Common myeloid progenitor, CD34-positive (primary cell): ENCODE measurements around the gene ATP11A.

ENCODE experiments used
- CTCF ChIA-PET: fragments of 350-600 bp; sonication (Branson Sonifier 250); formaldehyde crosslinking; loops from one replicate; lab custom pipeline; 2021; ENCODE audit warnings: antibody characterized with exemption; lab: Charles Lee
- POLR2A ChIA-PET: fragments of 350-600 bp; sonication (Branson Sonifier 250); formaldehyde crosslinking; loops from one replicate; lab custom pipeline; 2021; ENCODE audit warnings: antibody characterized with exemption; lab: Charles Lee
- DNase-seq, 3 donors: peaks; one replicate each; pipeline versions ENCODE4 v3.0.0 to v3.0.0-alpha.2; 2013
- H3K27ac ChIP-seq, 2 experiments: 1 replicate in 1 of 2; 2 replicates in 1 of 2; pipeline ENCODE4 v1.7.0; 2013; ENCODE audit warnings: inconsistent platforms in 2 of 2, low read length in 2 of 2, mild to moderate bottlenecking in 2 of 2, low read depth in 1 of 2, moderate library complexity in 1 of 2; ENCODE audit not compliant: severe bottlenecking in 2 of 2, insufficient read depth in 1 of 2, poor library complexity in 1 of 2
- H3K27me3 ChIP-seq, 5 experiments: replicated peaks in 2 of 5; 1 replicate in 3 of 5; 2 replicates in 2 of 5; pipeline versions ENCODE4 v1.6.1 to v1.7.0; 2013; ENCODE audit warnings: low read length in 4 of 5, mild to moderate bottlenecking in 2 of 5, moderate library complexity in 2 of 5, inconsistent platforms in 1 of 5; ENCODE audit not compliant: insufficient read depth in 5 of 5, control insufficient read depth in 4 of 5
- H3K36me3 ChIP-seq, 4 experiments: 1 replicate in 2 of 4; 2 replicates in 2 of 4; pipeline versions ENCODE4 v1.6.1 to v1.7.0; 2013; ENCODE audit warnings: low read length in 3 of 4, control low read depth in 1 of 4, mild to moderate bottlenecking in 1 of 4; ENCODE audit not compliant: control insufficient read depth in 4 of 4, insufficient read depth in 4 of 4
- H3K4me1 ChIP-seq, 4 experiments: 1 replicate in 3 of 4; 2 replicates in 1 of 4; pipeline versions ENCODE4 v1.6.1 to v1.7.1; 2013; ENCODE audit warnings: low read length in 3 of 4, mild to moderate bottlenecking in 3 of 4, control low read depth in 1 of 4, inconsistent platforms in 1 of 4, moderate library complexity in 1 of 4; ENCODE audit not compliant: control insufficient read depth in 4 of 4, insufficient read depth in 4 of 4; ENCODE audit errors: control extremely low read depth in 1 of 4
- H3K4me3 ChIP-seq, 7 experiments: 1 replicate in 4 of 7; 2 replicates in 3 of 7; pipeline versions ENCODE4 v1.5.1 to v1.7.0; 2013; ENCODE audit warnings: mild to moderate bottlenecking in 7 of 7, low read length in 6 of 7, moderate library complexity in 6 of 7, inconsistent platforms in 2 of 7, low read depth in 2 of 7, control low read depth in 1 of 7; ENCODE audit not compliant: insufficient read depth in 4 of 7, control insufficient read depth in 1 of 7; ENCODE audit errors: extremely low read depth in 1 of 7
- H3K9me3 ChIP-seq, 5 experiments: 1 replicate in 4 of 5; 2 replicates in 1 of 5; pipeline versions ENCODE4 v1.6.1 to v1.7.1; 2013; ENCODE audit warnings: low read length in 4 of 5, mild to moderate bottlenecking in 2 of 5, inconsistent platforms in 1 of 5, low read depth in 1 of 5, moderate library complexity in 1 of 5; ENCODE audit not compliant: control insufficient read depth in 4 of 5, insufficient read depth in 2 of 5; ENCODE audit errors: control extremely low read depth in 1 of 5
- WGBS: methylation state at CpG from one replicate; pipeline ENCODE4 v1.1.5; 2013; ENCODE audit not compliant: insufficient coverage; 5-methylcytosine and 5-hydroxymethylcytosine counted together

ATP11A gene

GRCh38 chr13:112896736-112897602 lies 207.1 kb downstream of the ATP11A start:
- H3K27me3 ChIP-seq = peaks cover 0 to 20% (median 6%) of the 10 kb centered on the region in 5 experiments

DNA sequence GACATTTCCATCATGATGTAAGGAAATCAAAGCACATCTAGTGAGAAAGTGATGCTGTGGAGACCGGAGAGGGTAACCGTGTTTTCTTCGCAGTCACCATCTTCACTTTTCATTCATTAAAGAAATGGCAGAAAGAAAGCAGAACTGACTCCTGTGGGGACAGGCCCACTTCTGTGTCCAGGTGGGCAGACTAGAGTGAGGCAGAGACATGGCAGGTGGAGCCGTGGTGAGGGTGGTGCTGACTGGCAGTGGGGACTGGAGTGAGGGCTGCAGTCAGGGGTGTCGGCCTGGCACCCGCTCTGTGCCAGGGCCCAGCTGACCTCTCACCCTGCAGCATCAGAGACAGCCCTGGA lies 207.7 kb downstream of the ATP11A start:
- 93% methylated on average over 6 of the region's 6 CpGs for WGBS
- no peak for DNase-seq
- ChIA-PET CTCF (no interaction called here), POLR2A (no interaction called here)
- no peaks in the 10 kb centered on the region for H3K36me3 ChIP-seq
- no peak overlapping the region for H3K4me3 ChIP-seq
- H3K27me3 ChIP-seq = peaks cover 0 to 20% (median 6%) of the 10 kb centered on the region in 5 experiments
- no peak overlapping the region for H3K27ac ChIP-seq
- no peaks in the 10 kb centered on the region for H3K9me3 ChIP-seq
- H3K4me1 ChIP-seq = peaks cover 0 to 28% (median 26%) of the 10 kb centered on the region in 4 experiments

More at GRCh38 chr13:112896736-112897602, 207.1 kb downstream of the ATP11A start:
- Histone ChIP-seq H3K4me1 (peaks cover 0 to 31% (median 28%) of the 10 kb centered on the region in 4 experiments), H3K9me3 (no peaks in the 10 kb centered on the region), H3K4me3 (no peak overlapping the region), H3K27ac (no peak overlapping the region), H3K36me3 (no peaks in the 10 kb centered on the region)
- WGBS = 97% methylated on average over 20 of the region's 27 CpGs
- ChIA-PET CTCF (interaction anchor here (1.0 to 1.7 kb wide), 2 partner anchors 23 to 35 kb away, joined by 3 to 6 read pairs; no protein-coding TSS in a partner anchor), POLR2A (interaction anchor here (0.5 kb wide), 1 partner anchor 577 kb away, joined by 3 read pairs; no protein-coding TSS in a partner anchor)
- DNase-seq = no peak

DNA sequence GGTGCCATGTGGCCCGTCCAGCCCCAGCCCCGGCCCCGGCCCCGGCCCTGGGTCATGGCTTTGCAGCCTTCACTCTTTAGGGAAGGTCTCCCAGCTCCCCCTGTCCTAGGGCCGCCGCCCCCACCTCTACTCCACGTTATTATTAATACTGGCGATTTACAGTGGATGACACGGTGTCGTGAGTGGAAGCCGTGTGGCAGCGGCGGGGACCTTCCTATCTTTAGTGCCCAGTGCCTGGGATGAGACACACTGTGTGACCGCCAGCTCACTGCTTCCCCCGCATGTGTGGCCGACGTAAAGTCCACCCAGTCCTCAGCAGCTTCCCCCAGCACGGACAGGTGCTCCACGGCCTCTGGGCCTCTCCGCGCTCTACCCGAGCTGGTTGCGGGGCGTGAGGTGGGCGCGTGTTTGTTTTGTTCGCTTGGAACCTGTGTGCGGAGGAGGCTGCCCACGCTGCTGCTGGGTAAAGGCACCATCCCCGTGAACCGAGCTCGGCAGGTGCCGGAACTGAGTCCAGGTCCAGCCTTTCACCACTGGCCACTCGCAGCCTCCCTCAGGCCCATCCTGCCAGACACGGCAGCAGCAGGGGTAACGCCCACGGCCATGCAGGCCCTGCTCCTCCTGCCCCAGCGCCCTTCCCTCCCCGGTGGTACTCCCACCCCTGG lies 208.2 kb downstream of the ATP11A start:
- WGBS = 98% methylated on average over 39 of the region's 39 CpGs
- no peak for DNase-seq
- Histone ChIP-seq H3K9me3 (no peaks in the 10 kb centered on the region), H3K27me3 (peaks cover 0 to 20% (median 6%) of the 10 kb centered on the region in 5 experiments), H3K27ac (no peak overlapping the region), H3K4me1 (peaks cover 0 to 23% (median 21%) of the 10 kb centered on the region in 4 experiments), H3K4me3 (no peak overlapping the region), H3K36me3 (no peaks in the 10 kb centered on the region)
- ChIA-PET POLR2A (no interaction called here), CTCF (interaction anchor here (1.6 kb wide), 1 partner anchor 23 kb away, joined by 4 read pairs; no protein-coding TSS in a partner anchor)

- peaks cover 0 to 20% (median 6%) of the 10 kb centered on the region in 5 experiments for H3K27me3 ChIP-seq
- POLR2A ChIA-PET = no interaction called here
- no peak overlapping the region for H3K27ac ChIP-seq
- peaks cover 0 to 16% (median 15%) of the 10 kb centered on the region in 4 experiments for H3K4me1 ChIP-seq
- H3K36me3 ChIP-seq = no peaks in the 10 kb centered on the region
- no peaks in the 10 kb centered on the region for H3K9me3 ChIP-seq
- WGBS = 95% methylated on average over 18 of the region's 26 CpGs
- CTCF ChIA-PET = interaction anchor here (1.6 kb wide), 1 partner anchor 24 kb away, joined by 4 read pairs; no protein-coding TSS in a partner anchor
- H3K4me3 ChIP-seq = no peak overlapping the region
- no peak for DNase-seq
Measured at GRCh38 chr13:112898621-112899280, 208.9 kb downstream of the ATP11A start.

- 97% methylated on average over 26 of the region's 29 CpGs for WGBS
- CTCF ChIA-PET = interaction anchor here (1.6 kb wide), 1 partner anchor 25 kb away, joined by 4 read pairs; no protein-coding TSS in a partner anchor
Measured at GRCh38 chr13:112899281-112900225, 209.7 kb downstream of the ATP11A start.

DNA sequence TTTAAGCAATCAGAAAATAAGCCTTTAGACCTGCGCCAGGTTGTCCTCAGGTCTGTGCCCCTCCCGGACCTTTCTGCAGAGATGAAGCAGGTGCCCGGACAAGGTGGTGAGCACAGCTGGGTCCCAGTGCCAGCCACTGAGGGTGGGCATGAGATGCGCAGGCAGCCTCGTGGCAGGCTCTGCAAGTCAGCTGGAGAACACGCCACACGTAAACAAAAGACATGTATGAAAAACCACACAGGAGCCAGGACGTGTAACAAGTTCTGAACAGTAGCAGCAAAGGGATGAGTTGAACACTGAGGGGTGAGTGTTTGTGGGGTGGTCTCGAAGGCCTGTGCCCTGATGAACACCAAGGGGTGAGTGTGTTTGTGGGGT lies 210.4 kb downstream of the ATP11A start:
- Histone ChIP-seq H3K27me3 (peaks cover 0 to 13% (median 4%) of the 10 kb centered on the region in 5 experiments), H3K4me1 (peaks cover 0 to 6% (median 5%) of the 10 kb centered on the region in 4 experiments), H3K27ac (no peak overlapping the region), H3K4me3 (no peak overlapping the region), H3K36me3 (no peaks in the 10 kb centered on the region), H3K9me3 (peaks cover 0 to 12% (median 11%) of the 10 kb centered on the region in 5 experiments)
- WGBS = 97% methylated on average over 9 of the region's 9 CpGs
- ChIA-PET POLR2A (no interaction called here), CTCF (no interaction called here)
- DNase-seq = no peak

More at GRCh38 chr13:112899281-112900225, 209.7 kb downstream of the ATP11A start:
- peaks cover 0 to 19% (median 6%) of the 10 kb centered on the region in 5 experiments for H3K27me3 ChIP-seq
- H3K9me3 ChIP-seq = peaks cover 0 to 5% (median 4%) of the 10 kb centered on the region in 5 experiments
- DNase-seq = no peak
- H3K36me3 ChIP-seq = no peaks in the 10 kb centered on the region
- no peak overlapping the region for H3K27ac ChIP-seq
- H3K4me1 ChIP-seq = peaks cover 0 to 13% (median 12%) of the 10 kb centered on the region in 4 experiments
- POLR2A ChIA-PET = no interaction called here
- H3K4me3 ChIP-seq = no peak overlapping the region
